ENCODE measurements around the gene CFAP77. TPM values are rescaled to one million over a fixed set of nuclear protein-coding genes. Genes with fewer than 3 reads are reported as not detected.

The CFAP77 gene
- total and polyA plus RNA-seq, 9 of the 15 experiments (the other 6 are each of a cell fraction or from before 2014, with no cell fraction given) = not detected

GRCh38 chr9:132582276-132582785 is 172.3 kb downstream of the CFAP77 start, which contains the start of gene BARHL1 (continued):
- TF ChIP-seq AFF1 (IDR thresholded peaks at IDR 0.05; ENCODE audit: low read depth in 1 of 2, partially characterized antibody in 2 of 2) = peak in 1 of 2 experiments; percentile 1
- peak; percentile 89 for TF ChIP-seq MIER1 (IDR thresholded peaks at IDR 0.05; ENCODE audit: low read depth)

DNA sequence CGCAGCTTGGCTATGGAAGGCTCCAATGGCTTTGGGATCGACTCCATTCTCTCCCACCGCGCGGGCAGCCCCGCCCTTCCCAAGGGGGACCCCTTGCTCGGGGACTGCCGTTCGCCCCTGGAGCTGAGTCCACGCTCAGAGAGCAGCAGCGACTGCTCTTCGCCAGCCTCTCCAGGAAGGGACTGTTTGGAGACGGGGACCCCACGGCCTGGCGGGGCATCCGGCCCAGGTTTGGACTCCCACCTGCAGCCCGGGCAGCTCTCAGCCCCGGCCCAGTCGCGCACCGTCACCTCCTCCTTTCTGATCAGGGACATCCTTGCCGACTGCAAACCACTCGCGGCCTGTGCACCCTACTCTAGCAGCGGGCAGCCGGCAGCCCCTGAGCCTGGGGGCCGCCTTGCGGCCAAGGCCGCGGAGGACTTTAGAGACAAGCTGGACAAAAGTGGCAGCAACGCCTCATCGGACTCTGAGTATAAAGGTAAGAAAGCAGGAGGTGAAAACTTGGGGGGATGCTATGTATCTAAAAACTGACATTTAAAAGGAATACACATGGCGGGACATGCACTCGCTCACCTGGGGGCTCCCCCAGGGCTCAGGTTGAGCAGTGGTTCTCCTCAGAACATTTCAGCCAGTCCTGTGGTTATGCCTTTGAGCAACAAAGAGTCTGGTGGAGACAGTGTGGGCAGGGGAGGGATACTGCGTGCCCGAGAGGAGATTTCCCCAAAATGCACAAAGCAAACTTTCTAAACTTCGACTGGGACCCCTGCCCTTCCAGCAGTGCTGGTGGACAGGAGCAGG is 173.0 kb downstream of the CFAP77 start:
- no peak overlapping the region for H3K4me3 ChIP-seq
- in situ Hi-C loops (cut with MboI) = no loop called here
- CTCF ChIA-PET (ENCODE audit: low intra/inter-chr PET ratio) = no interaction called here
- H3K79me2 ChIP-seq (ENCODE audit: control insufficient read depth, insufficient read depth, low read length) = no peaks in the 10 kb centered on the region
- peaks cover 17% of the 10 kb centered on the region; the same call in 1 of the 2 replicates for H4K20me1 ChIP-seq (replicated peaks; ENCODE audit: control insufficient read depth, insufficient read depth, low read length)
- peaks cover 18 to 75% of the 10 kb centered on the region in 2 experiments; a peak in 4 of 5 replicates for H3K27me3 ChIP-seq (ENCODE audit: control insufficient read depth in 2 of 2, insufficient read depth in 2 of 2, low read length in 2 of 2)
- no peak overlapping the region for H3K27ac ChIP-seq (ENCODE audit: extremely low read depth, low read depth, low read length)
- WGBS (ENCODE audit: insufficient coverage, low coverage, missing lambda C conversion rate) = 56% methylated on average over 27 of the region's 37 CpGs
- POLR2A ChIA-PET = interaction anchor here (1.0 kb wide), 1 partner anchor 215 kb away, joined by 3 read pairs; no protein-coding TSS in a partner anchor
- H3K9ac ChIP-seq (ENCODE audit: insufficient read depth in 1 of 2, low read depth in 2 of 2, low read length in 2 of 2) = no peak overlapping the region
- H3K4me1 ChIP-seq (replicated peaks in 1 of 2; ENCODE audit: control insufficient read depth in 2 of 2, insufficient read depth in 2 of 2, low read length in 2 of 2) = peaks cover 0 to 14% of the 10 kb centered on the region in 2 experiments; a peak in 2 of 5 replicates
- no peak overlapping the region for H3K4me2 ChIP-seq (ENCODE audit: insufficient read depth, low read length)
- no TSS peak for BruUV-seq (replicated peaks)
- ATAC-seq = no peak
- no peak for DNase-seq (ENCODE audit: extremely low read depth in 1 of 4, low spot score in 3 of 4)
- intact Hi-C loops (cut with micrococcal nuclease) = no loop called here
- no peak for FAIRE-seq
- no peaks in the 10 kb centered on the region for H3K9me1 ChIP-seq (ENCODE audit: control insufficient read depth, insufficient read depth, low read length)
- no peaks in the 10 kb centered on the region for H3K9me3 ChIP-seq (replicated peaks; ENCODE audit: control insufficient read depth, insufficient read depth, low read depth, low read length)
- no peaks in the 10 kb centered on the region for H3K36me3 ChIP-seq (ENCODE audit: control insufficient read depth, insufficient read depth, low read length)
- H2AFZ ChIP-seq (ENCODE audit: low read depth, low read length) = no peak overlapping the region
- TF ChIP-seq NR4A1 (CRISPR knock-in tag; IDR thresholded peaks at IDR 0.05) = no peak
- no peak for TF ChIP-seq NR4A1 (tag; IDR thresholded peaks at IDR 0.05)
- TF ChIP-seq ZNF282 (CRISPR knock-in tag; IDR thresholded peaks at IDR 0.05) = no peak
- no peak for TF ChIP-seq SNIP1 (IDR thresholded peaks at IDR 0.05; ENCODE audit: low read depth)
- no peak for TF ChIP-seq HMGN3 (IDR thresholded peaks at IDR 0.05; ENCODE audit: borderline replicate concordance, extremely low read depth, insufficient read length, low read depth, low read length)
- no peak for TF ChIP-seq HIVEP1 (CRISPR knock-in tag; IDR thresholded peaks at IDR 0.05)
- TF ChIP-seq, protein P1, sequence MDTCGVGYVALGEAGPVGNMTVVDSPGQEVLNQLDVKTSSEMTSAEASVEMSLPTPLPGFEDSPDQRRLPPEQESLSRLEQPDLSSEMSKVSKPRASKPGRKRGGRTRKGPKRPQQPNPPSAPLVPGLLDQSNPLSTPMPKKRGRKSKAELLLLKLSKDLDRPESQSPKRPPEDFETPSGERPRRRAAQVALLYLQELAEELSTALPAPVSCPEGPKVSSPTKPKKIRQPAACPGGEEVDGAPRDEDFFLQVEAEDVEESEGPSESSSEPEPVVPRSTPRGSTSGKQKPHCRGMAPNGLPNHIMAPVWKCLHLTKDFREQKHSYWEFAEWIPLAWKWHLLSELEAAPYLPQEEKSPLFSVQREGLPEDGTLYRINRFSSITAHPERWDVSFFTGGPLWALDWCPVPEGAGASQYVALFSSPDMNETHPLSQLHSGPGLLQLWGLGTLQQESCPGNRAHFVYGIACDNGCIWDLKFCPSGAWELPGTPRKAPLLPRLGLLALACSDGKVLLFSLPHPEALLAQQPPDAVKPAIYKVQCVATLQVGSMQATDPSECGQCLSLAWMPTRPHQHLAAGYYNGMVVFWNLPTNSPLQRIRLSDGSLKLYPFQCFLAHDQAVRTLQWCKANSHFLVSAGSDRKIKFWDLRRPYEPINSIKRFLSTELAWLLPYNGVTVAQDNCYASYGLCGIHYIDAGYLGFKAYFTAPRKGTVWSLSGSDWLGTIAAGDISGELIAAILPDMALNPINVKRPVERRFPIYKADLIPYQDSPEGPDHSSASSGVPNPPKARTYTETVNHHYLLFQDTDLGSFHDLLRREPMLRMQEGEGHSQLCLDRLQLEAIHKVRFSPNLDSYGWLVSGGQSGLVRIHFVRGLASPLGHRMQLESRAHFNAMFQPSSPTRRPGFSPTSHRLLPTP (IDR thresholded peaks at IDR 0.05; ENCODE audit: borderline replicate concordance, extremely low read depth, insufficient read length) = no peak

Data from K562 (cell line).